IPS-11a (cell line): ENCODE results near the gene SACS.

ENCODE experiments used
- H3K4me3 ChIP-seq: one replicate; pipeline ENCODE4 v1.5.1; 2013; ENCODE audit warnings: low read depth, low read length, control low read depth

Gene SACS

DNA sequence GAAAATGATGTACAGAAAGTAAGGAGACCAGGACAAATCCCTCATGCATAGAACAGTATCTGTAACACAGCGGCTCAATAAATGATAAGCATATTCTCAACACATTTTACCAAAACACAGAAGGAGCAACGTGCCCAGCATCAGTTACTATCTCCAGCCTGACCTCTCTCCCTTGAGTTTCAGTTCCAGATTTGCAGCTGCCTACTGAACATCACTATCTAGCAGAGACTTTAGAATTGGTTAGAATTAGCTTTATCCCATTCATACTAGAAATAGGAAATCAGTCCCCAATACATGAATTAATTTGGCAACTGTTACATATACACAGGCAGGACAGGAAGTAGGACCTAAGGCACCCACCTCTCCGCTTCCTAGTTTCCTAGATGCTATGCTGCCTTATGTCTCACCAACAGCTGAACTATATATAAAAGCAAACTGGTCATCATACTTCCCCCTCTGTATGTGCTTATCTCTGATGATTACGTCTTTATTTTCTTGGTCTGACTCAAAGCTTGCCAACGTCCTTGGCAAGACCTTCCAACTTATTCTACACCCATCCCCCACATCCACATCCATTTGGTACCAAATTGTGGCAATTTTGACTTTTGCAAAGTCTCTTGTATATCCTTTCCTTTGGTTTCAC lies 61.1 kb downstream of the SACS start:
- H3K4me3 ChIP-seq: no peak overlapping the region

DNA sequence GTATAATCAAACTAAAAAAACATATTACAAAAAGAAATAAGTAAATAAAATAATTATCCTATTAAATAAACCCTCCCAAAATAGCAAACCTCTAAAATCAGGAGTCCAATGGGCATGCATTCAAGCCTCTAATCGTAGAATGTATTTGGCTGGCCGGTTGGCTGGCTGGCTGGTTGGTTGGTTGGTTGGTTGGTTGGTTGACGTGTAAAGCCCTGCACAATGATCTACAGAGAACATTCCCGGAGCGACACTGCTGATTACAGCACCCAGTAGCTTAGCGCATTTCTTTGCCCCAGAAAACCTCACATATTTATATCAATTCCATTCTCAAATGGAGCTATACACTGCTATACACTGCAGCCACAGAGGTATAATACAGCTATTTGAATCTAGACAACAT lies 65.6 kb downstream of the SACS start:
- no peak overlapping the region for H3K4me3 ChIP-seq

DNA sequence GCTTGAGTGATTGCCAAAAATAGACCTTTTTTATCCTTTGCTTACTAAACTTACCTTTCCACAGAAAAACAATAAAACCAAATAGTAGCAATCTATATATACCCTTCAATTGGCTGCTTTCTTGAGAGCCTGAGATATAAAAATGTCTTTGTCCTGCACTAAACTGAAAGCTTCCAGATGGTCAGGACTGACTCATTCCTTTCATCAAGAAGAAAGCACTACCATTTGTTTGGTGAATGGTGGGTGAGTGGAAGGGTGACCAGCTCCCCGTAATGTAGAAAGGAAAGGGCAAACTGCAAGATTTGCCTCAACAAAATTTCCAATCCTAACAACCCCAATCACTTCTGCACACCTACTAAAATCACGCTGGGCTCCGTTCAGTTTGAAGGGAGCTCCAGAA lies 67.8 kb downstream of the SACS start:
- H3K4me3 ChIP-seq: no peak overlapping the region

DNA sequence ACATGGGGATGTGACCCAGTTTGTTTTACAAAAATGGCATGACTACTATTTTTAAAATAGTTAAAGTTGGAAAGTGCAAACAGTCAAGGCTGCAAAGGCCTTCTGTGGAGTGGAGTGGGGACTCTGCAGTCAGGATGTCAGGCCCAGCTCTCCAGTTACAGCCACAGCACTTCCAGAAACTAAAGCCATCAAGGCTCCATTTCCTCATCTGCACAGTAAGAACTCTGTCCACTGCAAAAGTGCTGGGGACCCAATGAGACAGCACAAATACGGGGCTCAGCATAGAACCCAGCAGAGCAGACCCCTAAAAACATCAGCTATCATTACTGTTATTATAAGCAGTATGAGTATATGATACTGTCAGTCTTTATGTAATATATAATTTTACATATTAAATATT lies 73.6 kb downstream of the SACS start:
- H3K4me3 ChIP-seq: no peak overlapping the region

DNA sequence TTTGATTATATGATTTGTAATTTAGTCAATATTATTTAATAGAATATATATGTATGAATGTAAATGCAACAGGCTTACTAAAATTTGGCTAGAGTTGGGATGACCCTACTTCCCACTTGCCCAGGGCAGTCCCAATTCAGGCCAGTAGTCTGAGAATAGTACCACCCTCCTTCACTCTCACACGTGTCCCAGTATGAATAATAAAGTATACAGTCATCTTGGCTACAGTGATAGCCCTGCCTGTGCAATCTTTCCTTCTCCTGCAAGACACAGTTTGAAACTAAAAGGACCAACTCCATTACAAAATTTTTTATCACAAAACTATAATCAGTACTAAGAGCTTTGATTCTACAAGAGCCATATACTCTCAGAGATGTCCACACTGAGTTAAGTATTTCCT lies 76.2 kb downstream of the SACS start:
- H3K4me3 ChIP-seq: no peak overlapping the region

DNA sequence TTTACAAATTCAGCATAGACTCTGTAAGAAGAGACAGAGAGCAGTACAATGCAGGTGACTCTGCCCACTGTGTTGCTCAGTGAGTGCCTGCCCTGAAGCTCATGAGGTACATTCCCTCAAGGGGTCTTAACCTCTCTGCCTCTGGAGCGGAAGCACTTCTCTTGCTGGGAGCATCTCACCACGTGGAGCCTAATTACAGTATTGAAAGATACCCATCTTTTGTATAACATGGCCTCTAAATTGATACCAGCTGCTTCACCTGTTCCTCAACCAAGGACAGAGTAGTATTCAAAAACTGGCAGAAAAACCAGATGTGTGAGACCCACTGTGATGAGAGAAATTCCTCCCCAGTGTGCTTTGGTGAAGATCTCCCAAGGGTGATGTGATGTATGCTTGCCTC lies 77.1 kb downstream of the SACS start:
- no peak overlapping the region for H3K4me3 ChIP-seq

DNA sequence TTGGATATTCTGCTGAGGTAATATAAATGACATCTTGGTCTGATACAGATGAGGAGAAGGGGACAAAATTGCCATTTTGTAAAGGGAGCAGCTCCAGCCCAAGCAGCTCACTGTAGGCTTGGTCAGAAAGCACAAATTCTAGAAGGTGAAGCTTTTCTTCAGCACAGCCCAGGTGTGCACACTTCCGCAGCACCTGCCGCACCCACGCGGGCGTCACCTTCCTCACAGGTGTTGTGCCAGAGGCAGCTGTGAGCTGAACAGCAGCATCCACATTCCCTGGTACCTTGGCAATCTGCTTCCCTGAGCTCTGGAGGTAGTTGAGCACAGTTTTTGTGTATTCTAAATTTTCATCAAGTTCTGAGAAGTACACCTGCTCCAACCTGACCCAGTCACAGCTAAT lies 79.0 kb downstream of the SACS start:
- H3K4me3 ChIP-seq: no peak overlapping the region

DNA sequence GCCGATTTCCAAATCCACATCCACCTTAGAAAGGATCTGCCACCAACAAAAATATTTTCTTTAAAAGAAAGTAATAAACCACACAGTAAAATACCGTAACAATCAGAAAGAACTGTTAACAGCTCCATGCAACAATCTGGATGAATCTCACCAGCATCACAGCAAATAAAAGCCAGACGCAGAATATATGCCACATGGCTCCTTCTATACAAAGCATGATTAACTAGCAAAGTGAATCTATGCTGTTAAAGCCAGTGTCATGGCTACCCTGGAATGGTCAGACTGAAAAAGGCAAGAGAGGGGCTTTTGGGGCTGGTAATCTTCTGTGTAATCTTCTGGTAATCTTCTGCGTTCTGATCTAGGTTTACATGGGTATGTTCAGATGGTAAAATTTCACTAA lies 81.3 kb downstream of the SACS start:
- H3K4me3 ChIP-seq: no peak overlapping the region

DNA sequence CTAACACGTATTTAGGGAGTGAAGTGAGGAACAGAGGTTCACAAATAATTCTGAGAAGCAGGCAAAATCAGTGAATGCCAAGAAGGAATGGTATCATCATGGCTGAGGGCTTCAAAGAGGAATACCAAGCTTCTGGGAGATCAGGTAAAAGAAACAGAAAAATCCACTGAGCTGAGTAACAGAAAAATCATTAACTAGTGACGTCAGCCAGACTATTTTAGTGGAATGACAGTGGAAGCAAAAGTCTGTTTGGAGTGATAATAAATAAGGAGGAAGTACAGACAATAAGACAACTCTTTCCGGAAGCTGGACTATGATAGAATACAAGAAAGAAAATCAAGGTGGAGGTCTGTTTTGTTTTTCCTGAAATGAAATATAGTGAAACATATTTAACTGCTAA lies 83.5 kb downstream of the SACS start:
- no peak overlapping the region for H3K4me3 ChIP-seq

DNA sequence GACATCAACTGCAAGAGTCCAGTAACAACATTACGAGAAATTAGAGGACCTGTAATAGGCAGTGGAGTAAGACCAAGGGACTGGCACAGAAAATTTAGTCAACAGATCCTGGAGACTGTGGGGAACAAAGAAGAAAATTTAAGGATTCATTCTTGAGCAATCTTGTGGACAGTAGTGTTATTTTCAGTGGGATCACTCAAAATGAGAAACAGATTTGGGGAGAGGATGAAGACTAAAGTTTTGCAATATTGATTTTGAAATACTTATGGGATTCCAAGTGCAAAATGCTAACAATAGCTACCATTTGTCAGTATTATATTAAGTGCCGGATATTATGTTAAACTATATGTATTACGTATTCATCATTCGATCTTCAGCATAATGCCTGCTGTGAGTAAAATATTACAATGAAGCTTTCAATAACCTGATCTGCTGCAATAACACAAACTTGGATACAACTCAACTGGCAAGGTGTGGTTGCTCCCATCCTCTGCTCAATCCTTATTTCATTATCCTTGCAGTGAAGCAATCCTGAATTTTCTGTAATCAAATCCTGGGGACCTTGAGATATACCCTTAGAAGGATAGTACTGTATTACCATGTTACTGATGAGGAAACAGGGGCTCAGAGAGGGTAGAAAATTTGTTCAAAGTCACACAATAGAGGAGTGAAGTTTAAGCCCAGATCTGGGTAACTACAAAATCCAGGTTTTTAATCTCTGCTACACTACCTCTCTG lies 84.2 kb downstream of the SACS start:
- H3K4me3 ChIP-seq: no peak overlapping the region

DNA sequence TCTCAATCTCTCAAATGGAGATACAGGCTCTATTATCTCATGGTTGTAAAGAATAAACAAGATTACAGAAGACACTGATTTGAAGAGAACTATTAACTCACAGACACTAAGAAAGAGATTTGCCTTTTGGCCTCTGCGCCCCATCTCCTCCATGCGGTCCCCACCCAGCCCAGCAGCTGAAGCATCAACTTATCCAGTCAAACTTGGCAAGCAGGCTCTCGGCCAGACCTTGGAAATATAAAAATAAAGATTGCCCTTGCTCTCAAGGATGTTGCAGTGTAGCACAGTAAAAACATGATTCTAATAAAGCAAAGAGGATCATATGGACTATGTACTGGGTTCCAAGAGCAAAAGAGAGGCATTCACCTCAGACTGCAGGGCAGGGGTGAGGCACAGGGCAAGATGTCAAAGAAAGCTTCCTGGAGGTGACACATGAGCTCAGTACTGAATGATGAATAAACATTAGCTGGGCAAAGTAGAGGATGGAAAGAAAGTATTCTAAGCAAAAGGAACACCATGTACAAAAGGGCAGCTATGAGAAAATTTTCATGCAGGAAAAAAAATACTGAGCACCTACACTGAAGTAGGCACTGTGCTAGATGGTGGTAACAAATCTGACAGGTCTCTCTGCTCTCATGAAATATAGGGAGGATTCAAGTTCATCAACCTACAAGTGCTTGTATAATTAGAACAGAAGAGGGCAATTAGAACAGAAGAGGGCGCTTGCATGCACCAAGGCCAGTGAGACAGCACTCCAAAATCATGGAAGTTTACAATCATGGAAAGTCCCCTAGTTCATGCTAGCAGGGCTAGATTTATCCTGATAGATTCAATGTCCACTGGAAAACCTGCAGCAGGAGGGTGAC lies 85.0 kb downstream of the SACS start:
- H3K4me3 ChIP-seq: no peak overlapping the region

DNA sequence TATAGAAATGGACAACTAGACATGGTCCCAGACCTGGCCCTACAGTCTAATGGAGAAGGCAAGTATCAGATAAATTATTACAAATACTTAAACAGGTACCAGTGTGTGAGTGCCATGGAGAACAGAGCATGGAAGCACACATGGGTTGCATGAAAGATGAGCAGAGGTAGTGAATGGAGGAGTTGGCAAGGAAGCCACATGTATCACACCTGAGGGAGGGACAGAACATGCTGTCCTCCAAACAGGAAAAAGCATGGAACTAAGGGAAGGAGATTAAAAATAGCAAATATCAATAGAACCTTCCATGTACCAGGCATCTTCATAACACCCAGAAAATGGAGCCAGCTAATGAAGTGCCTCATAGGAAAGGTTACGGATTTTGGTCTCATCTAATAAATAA lies 85.9 kb downstream of the SACS start:
- H3K4me3 ChIP-seq: no peak overlapping the region

DNA sequence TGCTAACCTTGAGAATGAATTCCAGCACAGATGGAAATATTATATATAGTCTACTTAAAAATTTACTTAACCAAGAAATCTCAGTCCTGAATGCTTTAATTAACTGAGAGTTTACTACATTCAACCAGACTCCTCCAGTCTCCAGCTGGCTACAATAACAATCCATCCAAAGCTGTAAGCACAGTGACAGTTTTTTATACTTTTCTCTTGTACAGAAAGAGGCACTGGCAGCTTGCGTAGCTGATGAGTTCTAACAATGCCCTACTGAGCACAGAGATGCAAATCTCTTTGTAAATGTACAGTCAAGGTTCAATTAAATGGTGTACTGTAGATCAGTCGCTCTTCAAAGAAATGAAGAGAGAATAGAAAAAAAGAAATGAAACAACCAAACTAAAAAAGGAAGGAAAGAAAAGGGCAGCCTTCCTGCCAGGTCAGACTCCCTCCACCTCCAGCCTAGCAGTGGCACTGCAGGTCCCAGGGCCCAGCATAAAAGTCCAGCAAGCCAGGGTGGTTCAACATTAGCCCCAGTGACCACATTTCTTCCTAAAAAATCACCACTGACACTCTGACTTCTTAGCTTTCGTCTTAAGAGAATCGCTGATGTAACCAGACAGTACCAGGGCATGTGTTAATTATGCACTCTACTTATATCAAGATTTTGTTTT lies 88.4 kb downstream of the SACS start:
- H3K4me3 ChIP-seq: no peak overlapping the region

DNA sequence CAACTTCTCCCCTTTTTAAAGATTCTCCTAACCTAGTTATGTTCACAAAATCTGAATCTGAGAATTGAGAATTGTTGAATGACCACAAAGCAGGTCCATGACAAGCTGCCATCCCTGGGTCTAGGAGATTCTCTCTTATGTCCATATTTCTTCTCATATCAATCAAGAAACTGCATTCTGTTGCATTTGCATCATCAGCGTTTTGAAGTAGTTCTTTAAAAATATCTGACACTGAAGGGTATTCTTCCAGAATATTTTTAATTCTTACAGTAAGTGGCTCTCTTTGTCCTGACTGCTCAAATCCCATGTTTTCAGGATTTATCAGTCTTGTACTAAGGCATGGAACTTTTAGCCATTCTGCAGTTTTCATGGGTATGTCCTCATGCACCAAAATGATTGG lies 94.3 kb downstream of the SACS start:
- H3K4me3 ChIP-seq: no peak overlapping the region

DNA sequence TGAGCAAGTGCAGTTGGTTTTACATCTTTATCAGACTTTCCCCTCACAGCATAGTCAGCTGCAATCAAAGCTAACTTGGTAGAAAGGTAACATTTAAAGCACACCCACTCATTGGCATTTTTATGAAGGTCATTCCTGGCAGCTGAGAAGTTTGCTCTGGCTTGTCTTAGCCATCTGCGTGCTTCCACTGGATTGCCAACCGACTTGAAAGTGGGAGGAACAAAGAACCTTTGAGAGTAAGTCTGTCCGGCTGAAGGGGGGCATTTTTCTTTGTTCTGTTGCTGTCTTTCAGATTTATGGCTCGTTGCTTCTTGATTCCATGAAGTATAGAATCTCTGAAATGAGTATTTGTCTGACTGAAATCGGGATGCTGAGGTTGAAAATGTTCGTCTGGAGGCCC lies 103.1 kb downstream of the SACS start:
- no peak overlapping the region for H3K4me3 ChIP-seq

DNA sequence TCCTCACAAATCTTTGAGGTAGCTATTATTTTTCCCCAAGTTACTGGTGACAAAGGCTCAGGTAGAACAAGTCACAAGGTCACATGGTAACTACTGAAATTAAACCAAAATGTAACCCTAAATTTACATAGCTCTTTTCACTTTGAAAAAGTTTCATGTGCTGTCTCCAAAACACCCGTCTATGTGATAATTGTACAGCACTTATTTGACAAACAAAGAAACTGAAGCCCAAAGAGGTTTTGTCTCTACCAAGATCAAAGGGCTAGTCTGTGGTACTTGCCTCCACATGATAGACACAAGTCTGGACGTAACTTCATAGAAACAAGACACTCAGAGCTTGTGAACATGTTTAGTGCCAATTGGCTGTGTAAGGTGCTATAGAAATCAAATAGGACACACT lies 108.3 kb downstream of the SACS start:
- no peak overlapping the region for H3K4me3 ChIP-seq

DNA sequence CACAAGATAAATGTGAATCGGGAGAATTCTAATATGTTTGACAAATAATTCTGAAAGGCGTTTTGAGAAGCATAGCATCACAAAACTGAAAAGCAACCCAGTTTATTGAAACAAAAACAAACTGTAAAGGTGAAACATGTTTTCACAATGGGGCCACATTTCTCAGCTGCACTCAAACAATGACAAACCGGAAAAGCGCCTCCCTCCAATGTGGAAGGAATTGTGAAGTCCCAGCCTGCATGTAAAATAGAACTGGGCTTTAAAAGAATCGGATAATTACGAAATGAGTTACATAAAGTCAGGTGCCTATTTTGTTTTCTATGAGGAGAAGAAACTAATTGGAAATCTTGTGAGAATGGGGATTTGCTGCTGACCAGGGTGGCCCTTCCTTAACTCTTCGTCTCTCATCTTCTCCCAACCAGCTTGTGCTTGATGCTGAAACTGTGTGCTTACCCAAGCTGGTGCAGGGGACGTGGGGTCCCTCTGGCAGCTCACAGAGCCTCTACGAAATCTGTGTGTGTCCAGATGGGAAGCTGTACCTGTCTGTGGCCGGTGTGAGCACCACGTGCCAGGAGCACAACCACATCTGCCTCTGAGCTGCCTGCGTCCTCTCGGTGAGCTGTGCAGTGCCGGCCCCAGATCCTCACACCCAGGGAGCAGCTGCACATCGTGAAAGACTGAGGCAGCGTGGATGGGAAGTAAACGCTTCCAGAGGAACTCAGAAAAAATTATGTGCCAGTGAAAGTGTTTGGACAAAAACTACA lies 109.4 kb downstream of the SACS start:
- no peak overlapping the region for H3K4me3 ChIP-seq

DNA sequence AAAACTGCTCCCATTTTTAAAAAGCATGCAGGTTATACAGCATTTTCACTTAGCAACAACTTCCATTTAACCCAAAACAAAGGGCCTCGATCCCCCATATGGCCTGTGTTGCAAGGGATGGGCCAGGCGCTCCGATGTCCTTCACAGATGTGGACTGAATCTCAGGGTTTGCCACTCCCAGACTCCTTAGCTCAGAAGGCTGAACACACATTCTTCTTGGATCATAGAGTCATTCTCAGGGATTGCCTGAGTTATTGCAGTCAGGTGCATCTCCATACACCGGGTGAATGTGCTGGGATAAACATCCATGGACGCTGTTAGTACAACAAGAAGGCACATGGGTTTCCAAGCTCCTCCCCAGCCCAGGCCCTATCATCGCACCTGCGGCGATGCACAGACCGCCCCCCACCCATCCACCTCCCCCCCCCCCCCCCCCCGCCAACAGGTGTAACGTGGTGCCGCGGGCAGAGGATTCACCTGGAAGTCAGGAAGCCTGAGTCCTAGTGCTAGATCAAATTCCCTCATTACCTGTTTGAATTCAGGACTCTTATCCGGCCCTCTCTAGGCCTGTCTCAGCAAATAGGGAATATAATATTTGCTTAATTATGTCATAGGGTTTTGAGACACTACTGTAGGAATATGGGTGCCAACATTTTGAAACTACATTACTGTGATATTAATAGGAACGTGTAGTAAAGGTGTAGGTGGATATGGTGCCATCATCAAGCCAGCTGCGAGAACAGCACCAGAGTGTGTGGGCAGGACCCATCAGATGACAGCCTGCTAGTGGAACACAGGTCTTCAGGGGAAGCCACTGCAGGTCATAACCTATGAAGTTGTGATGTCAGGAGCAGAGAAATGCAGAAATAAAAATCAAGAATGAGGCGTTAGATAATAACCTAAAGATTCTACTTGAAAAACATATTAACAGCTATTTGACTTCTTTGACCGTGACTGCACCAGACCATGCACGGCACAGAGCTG lies 110.9 kb downstream of the SACS start:
- no peak overlapping the region for H3K4me3 ChIP-seq

DNA sequence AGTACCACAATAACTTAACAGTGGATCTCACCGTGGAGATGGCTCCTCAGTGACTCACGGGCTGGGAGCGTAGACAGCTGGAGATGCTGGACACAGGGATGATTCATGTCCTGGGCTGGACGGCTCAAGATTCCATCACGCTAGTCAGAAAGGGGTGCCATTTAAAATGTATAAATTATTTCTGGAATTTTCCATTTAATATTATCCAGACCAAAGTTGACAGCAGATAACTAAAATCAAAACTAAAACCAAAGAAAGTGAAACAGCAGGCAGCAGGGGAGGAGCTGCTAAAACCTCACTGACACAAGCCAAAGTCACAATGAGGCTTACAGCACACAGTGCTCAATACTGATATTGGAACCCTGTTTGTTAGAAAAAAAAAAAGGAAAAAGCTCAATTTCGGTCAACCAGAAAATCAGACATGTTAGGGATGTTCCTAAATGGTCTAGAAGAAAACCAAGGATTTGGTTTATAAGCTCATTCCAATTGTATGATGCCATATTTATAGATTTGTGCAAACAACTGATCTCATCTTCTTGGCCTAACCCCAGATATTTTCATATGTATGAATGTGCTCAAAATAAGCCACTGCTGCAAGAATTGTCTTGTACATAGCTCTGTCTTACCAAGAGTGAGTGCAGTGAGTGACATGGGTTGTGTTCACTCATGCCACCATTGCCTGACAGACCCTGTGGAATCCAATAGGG lies 111.8 kb downstream of the SACS start:
- no peak overlapping the region for H3K4me3 ChIP-seq
